A549 (cell line): Measurements from ENCODE around the gene PYURF. TPM values are rescaled to one million over a fixed set of nuclear protein-coding genes. Genes with fewer than 3 reads are reported as not detected.

Experiments used
- ATAC-seq, 2 experiments: fragments of 200-7000 bp in 1 of 2; fragments of >200 bp in 1 of 2; cut with Nextera tagmentation in 1 of 2; cut with Tn5 transposase in 1 of 2; 3 replicates each; pipeline versions ENCODE4 v1.8.0 to v1.9.1; 2018 to 2020; ENCODE audit warnings: mild to moderate bottlenecking in 1 of 2, moderate library complexity in 1 of 2
- CTCF ChIA-PET: fragments of 300-600 bp; sonication (Branson Sonifier 250); formaldehyde crosslinking; extraction: SDS; loops from one replicate; lab custom pipeline; 2021; ENCODE audit warnings: antibody characterized with exemption, inconsistent platforms; lab: Yijun Ruan, JAX
- POLR2A ChIA-PET: fragments of 350-600 bp; formaldehyde crosslinking; extraction: SDS; loops from one replicate; lab custom pipeline; 2021; ENCODE audit warnings: antibody characterized with exemption, inconsistent platforms; lab: Yijun Ruan, JAX
- DNase-seq, 2 experiments: peaks; one replicate each; pipeline versions ENCODE4 v3.0.0 to v3.0.0-alpha.2; 2011 to 2016; ENCODE audit warnings: low read depth in 1 of 2, low spot score in 1 of 2
- FAIRE-seq: peaks from 2 replicates; lab custom pipeline; 2011; peaks lifted over from hg19 to GRCh38; lab: Jason Lieb, UNC
- H3K27ac ChIP-seq, 2 experiments: fragments of >200 bp; sonication (Bioruptor Twin); formaldehyde crosslinking; 3 replicates each; pipeline ENCODE4 v1.5.1; 2016 to 2017
- H3K4me1 ChIP-seq: fragments of >200 bp; sonication (Bioruptor Twin); formaldehyde crosslinking; 3 replicates; pipeline ENCODE4 v1.6.1; 2016
- H3K4me2 ChIP-seq: fragments of >200 bp; sonication (Bioruptor Twin); formaldehyde crosslinking; 3 replicates; pipeline ENCODE4 v1.6.1; 2016
- H3K4me3 ChIP-seq: fragments of >200 bp; sonication (Bioruptor Twin); formaldehyde crosslinking; 3 replicates; pipeline ENCODE4 v1.5.1; 2016
- H3K9me3 ChIP-seq: fragments of >200 bp; sonication (Bioruptor Twin); formaldehyde crosslinking; 3 replicates; pipeline ENCODE4 v1.6.1; 2016
- BHLHE40 ChIP-seq: IDR thresholded peaks from 2 replicates; pipeline ENCODE4 v1.6.1; 2012; ENCODE audit warnings: low read depth, low read length, inconsistent platforms
- CBX2 ChIP-seq: fragments of 200-600 bp; sonication (generic); IDR thresholded peaks from 2 replicates; pipeline ENCODE4 v1.6.1; 2016; ENCODE audit warnings: low read depth, mild to moderate bottlenecking, borderline replicate concordance
- CEBPB ChIP-seq, 2 experiments: fragments of >200 bp in 1 of 2; sonication (Bioruptor Twin) in 1 of 2; formaldehyde crosslinking in 1 of 2; IDR thresholded peaks; 2 replicates each; pipeline ENCODE4 v1.6.1; 2012 to 2016
- CHD4 ChIP-seq: fragments of 200-600 bp; sonication (generic); IDR thresholded peaks from 2 replicates; pipeline ENCODE4 v1.6.1; 2016; ENCODE audit warnings: antibody characterized with exemption, mild to moderate bottlenecking, borderline replicate concordance
- CTCF ChIP-seq: fragments of >200 bp; sonication (Bioruptor Twin); formaldehyde crosslinking; IDR thresholded peaks from 3 replicates; pipeline ENCODE4 v1.5.1; 2016
- E2F6 ChIP-seq: IDR thresholded peaks from 2 replicates; pipeline ENCODE4 v1.6.1; 2012; ENCODE audit warnings: low read depth, borderline replicate concordance
- ESRRA ChIP-seq: fragments of 150-350 bp; IDR thresholded peaks from 2 replicates; pipeline ENCODE4 v1.6.1; 2014; ENCODE audit warnings: mild to moderate bottlenecking, low read length, borderline replicate concordance
- FOSB ChIP-seq: fragments of 250-450 bp; sonication (Bioruptor Pico); IDR thresholded peaks from 2 replicates; pipeline ENCODE4 v1.5.0; 2020; ENCODE audit warnings: mild to moderate bottlenecking, moderate library complexity
- HEYL ChIP-seq: fragments of 250-450 bp; sonication (Bioruptor Pico); IDR thresholded peaks from 2 replicates; pipeline ENCODE4 v1.8.0; 2021; ENCODE audit warnings: mild to moderate bottlenecking, moderate library complexity
- HOXB13 ChIP-seq: fragments of 250-450 bp; sonication (Bioruptor Pico); IDR thresholded peaks from 2 replicates; pipeline ENCODE4 v1.5.0; 2020; ENCODE audit warnings: low read depth, mild to moderate bottlenecking, moderate library complexity
- HOXB5 ChIP-seq: fragments of 250-450 bp; sonication (Bioruptor Pico); IDR thresholded peaks from 2 replicates; pipeline ENCODE4 v1.5.0; 2020; ENCODE audit warnings: mild to moderate bottlenecking, moderate library complexity
- MAZ ChIP-seq: fragments of 150-350 bp; IDR thresholded peaks from 2 replicates; pipeline ENCODE4 v1.6.1; 2014; ENCODE audit warnings: antibody characterized with exemption, low read depth, low read length, borderline replicate concordance
- MYC ChIP-seq: IDR thresholded peaks from 2 replicates; pipeline ENCODE4 v1.6.1; 2012; ENCODE audit warnings: mild to moderate bottlenecking, inconsistent platforms, low read length, improper control_type of control experiment, borderline replicate concordance
- NFE2L2 ChIP-seq: fragments of 150-350 bp; conservative IDR thresholded peaks from 2 replicates; pipeline ENCODE4 v1.6.1; 2014; ENCODE audit warnings: low read length
- POLR2AphosphoS2 ChIP-seq: conservative IDR thresholded peaks from 2 replicates; pipeline ENCODE4 v1.6.1; 2012; ENCODE audit warnings: low read length, improper control_type of control experiment, inconsistent platforms
- RAD21 ChIP-seq, 2 experiments: fragments of >200 bp in 1 of 2; sonication (Bioruptor Twin) in 1 of 2; formaldehyde crosslinking in 1 of 2; IDR thresholded peaks in 1 of 2; conservative IDR thresholded peaks in 1 of 2; 2 replicates in 1 of 2; 3 replicates in 1 of 2; pipeline ENCODE4 v1.6.1; 2012 to 2018; ENCODE audit warnings: inconsistent platforms in 1 of 2
- RCOR1 ChIP-seq: fragments of 150-350 bp; IDR thresholded peaks from 2 replicates; pipeline ENCODE4 v1.6.1; 2014; ENCODE audit warnings: antibody characterized with exemption, low read length, low read depth
- REST ChIP-seq: fragments of 200-600 bp; sonication (generic); IDR thresholded peaks from 2 replicates; pipeline ENCODE4 v1.6.1; 2016; ENCODE audit warnings: antibody characterized with exemption, mild to moderate bottlenecking, moderate library complexity
- SMC3 ChIP-seq: fragments of >200 bp; sonication (Bioruptor Twin); formaldehyde crosslinking; IDR thresholded peaks from 3 replicates; pipeline ENCODE4 v1.6.1; 2018; ENCODE audit warnings: inconsistent platforms
- TP53 ChIP-seq: fragments of 250-450 bp; sonication (Bioruptor Pico); IDR thresholded peaks from 2 replicates; pipeline ENCODE4 v1.5.0; 2021; ENCODE audit warnings: mild to moderate bottlenecking, moderate library complexity
- ZC3H11A ChIP-seq: fragments of 450-650 bp; IDR thresholded peaks from 2 replicates; pipeline ENCODE4 v1.6.1; 2014; ENCODE audit warnings: antibody characterized with exemption, mild to moderate bottlenecking
- ZFP36 ChIP-seq: fragments of 450-650 bp; IDR thresholded peaks from 2 replicates; pipeline ENCODE4 v1.6.1; 2014; ENCODE audit warnings: borderline replicate concordance; ENCODE audit not compliant: partially characterized antibody
- WGBS: methylation state at CpG from one replicate; pipeline ENCODE4 v1.1.6; 2017; ENCODE audit errors: missing lambda C conversion rate; 5-methylcytosine and 5-hydroxymethylcytosine counted together
- polyA plus RNA-seq, 4 experiments: library from polyadenylated mRNA; depleted of rRNA in 3 of 4; stranded (reverse); fragments of >200 nt; fragmentation: RNase III in 1 of 4; extraction: RNeasy Plus Mini Kit Qiagen cat#74134 plus additional on column Dnase treatment in 1 of 4; gene quantifications; 2 replicates in 3 of 4; 3 replicates in 1 of 4; pipeline ENCODE4 v1.2.3, GENCODE V29; 2011 to 2017
- TF ChIP-seq, protein P1 (sequence below): IDR thresholded peaks from 2 replicates; pipeline ENCODE4 v1.6.1; 2012

Gene PYURF
- polyA plus RNA-seq, 2 of the 4 experiments (the other 2 are of a cell fraction) = 70.2 to 72.7 TPM

GRCh38 chr4:88527787-88528186 lies 4.2 kb upstream of the PYURF start:
- Histone ChIP-seq H3K27ac (no peak overlapping the region), H3K9me3 (no peaks in the 10 kb centered on the region), H3K4me1 (peaks cover 16% of the 10 kb centered on the region; the same call in 2 of the 3 replicates)
- WGBS = 94% methylated on average over 8 of the region's 8 CpGs
- CTCF ChIA-PET = interaction anchor here (1.1 to 4.7 kb wide), 5 partner anchors 12 to 178 kb away, joined by 3 to 41 read pairs (median 4); partner anchors contain the start of gene NAP1L5
- TF ChIP-seq CBX2 (no peak), RCOR1 (no peak), REST (no peak), E2F6 (no peak), MAZ (no peak), ESRRA (no peak), CEBPB (IDR thresholded peaks at IDR 0.05) (no peak), BHLHE40 (no peak)
- TF ChIP-seq, all 56 proteins: peak for 0
- DNase-seq = no peak
- Histone ChIP-seq H3K4me2 (no peak overlapping the region), H3K4me3 (no peak overlapping the region)
- FAIRE-seq = no peak
- POLR2A ChIA-PET = no interaction called here
- ATAC-seq = no peak

- TF ChIP-seq RAD21 (conservative IDR thresholded peaks at IDR 0.05 in 1 of 2, IDR thresholded peaks at IDR 0.05 in 1 of 2) (peak; percentile 12 to 42; a peak in 2 of 5 replicates), SMC3 (peak; percentile 52), ZC3H11A (no peak), CTCF (peak; percentile 51)
- TF ChIP-seq, all 56 proteins: peak for 3
- peak overlapping the region in 1 of 2 experiments; percentile 53; a peak in 2 of 6 replicates for H3K27ac ChIP-seq
- no peak overlapping the region for H3K4me3 ChIP-seq
- FAIRE-seq (no peak), DNase-seq (no peak), ATAC-seq (no peak)
- 27% methylated on average over 1 of the region's 1 CpG for WGBS
- H3K4me2 ChIP-seq = peak overlapping the region; percentile 33; the same call in 2 of the 3 replicates
- peaks cover 26% of the 10 kb centered on the region; the same call in 2 of the 3 replicates for H3K4me1 ChIP-seq
- ChIA-PET CTCF (interaction anchor here (0.6 to 4.7 kb wide), 9 partner anchors 13 to 272 kb away, joined by 3 to 41 read pairs (median 4); no protein-coding TSS in a partner anchor), POLR2A (no interaction called here)
- no peaks in the 10 kb centered on the region for H3K9me3 ChIP-seq
These were observed 2.7 kb upstream of the PYURF start for GRCh38 chr4:88526221-88526815.

GRCh38 chr4:88524171-88524570 lies 595 bp upstream of the PYURF start:
- Histone ChIP-seq H3K9me3 (no peaks in the 10 kb centered on the region), H3K27ac (peak overlapping the region; percentile 90 to 97), H3K4me2 (peak overlapping the region; percentile 89), H3K4me1 (peaks cover 26% of the 10 kb centered on the region; the same call in 2 of the 3 replicates), H3K4me3 (peak overlapping the region; percentile 80)
- ChIA-PET CTCF (interaction anchor here (0.9 to 11.4 kb wide), 5 partner anchors 9 to 311 kb away, joined by 3 to 182 read pairs (median 5); no protein-coding TSS in a partner anchor), POLR2A (interaction anchor here (1.0 to 1.4 kb wide), 3 partner anchors 88 to 268 kb away, joined by 3 to 8 read pairs (median 4); no protein-coding TSS in a partner anchor)
- no peak for TF ChIP-seq CHD4
- TF ChIP-seq HEYL (CRISPR knock-in tag) = no peak
- TF ChIP-seq MAZ = no peak
- no peak for TF ChIP-seq HOXB5 (CRISPR knock-in tag)
- TF ChIP-seq, protein P1, sequence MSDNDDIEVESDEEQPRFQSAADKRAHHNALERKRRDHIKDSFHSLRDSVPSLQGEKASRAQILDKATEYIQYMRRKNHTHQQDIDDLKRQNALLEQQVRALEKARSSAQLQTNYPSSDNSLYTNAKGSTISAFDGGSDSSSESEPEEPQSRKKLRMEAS = no peak
- TF ChIP-seq ZFP36 = no peak
- TF ChIP-seq MYC = no peak
- TF ChIP-seq HOXB13 = no peak
- TF ChIP-seq ESRRA = no peak
- no peak for TF ChIP-seq FOSB (CRISPR knock-in tag)
- TF ChIP-seq TP53 = no peak
- TF ChIP-seq NFE2L2 = no peak
- TF ChIP-seq ZC3H11A = no peak
- TF ChIP-seq POLR2AphosphoS2 = no peak
- FAIRE-seq (no peak), ATAC-seq (no peak), DNase-seq (no peak)
- WGBS = 25% methylated on average over 2 of the region's 2 CpGs
